SW480 (cell line): ENCODE results near the gene ADAP1.
"Not testable (repeated sequence)": the region's sequence is repeated elsewhere in the genome, so short reads cannot be mapped to it uniquely, and the experiment has no call there.

Source experiments
- DNase-seq: peaks from one replicate; pipeline ENCODE4 v3.0.0-alpha.2; 2016; ENCODE audit warnings: low spot score

ADAP1 gene

GRCh38 chr7:909358-910329, 44.8 kb downstream of the ADAP1 start:
- DNase-seq: no peak

DNA sequence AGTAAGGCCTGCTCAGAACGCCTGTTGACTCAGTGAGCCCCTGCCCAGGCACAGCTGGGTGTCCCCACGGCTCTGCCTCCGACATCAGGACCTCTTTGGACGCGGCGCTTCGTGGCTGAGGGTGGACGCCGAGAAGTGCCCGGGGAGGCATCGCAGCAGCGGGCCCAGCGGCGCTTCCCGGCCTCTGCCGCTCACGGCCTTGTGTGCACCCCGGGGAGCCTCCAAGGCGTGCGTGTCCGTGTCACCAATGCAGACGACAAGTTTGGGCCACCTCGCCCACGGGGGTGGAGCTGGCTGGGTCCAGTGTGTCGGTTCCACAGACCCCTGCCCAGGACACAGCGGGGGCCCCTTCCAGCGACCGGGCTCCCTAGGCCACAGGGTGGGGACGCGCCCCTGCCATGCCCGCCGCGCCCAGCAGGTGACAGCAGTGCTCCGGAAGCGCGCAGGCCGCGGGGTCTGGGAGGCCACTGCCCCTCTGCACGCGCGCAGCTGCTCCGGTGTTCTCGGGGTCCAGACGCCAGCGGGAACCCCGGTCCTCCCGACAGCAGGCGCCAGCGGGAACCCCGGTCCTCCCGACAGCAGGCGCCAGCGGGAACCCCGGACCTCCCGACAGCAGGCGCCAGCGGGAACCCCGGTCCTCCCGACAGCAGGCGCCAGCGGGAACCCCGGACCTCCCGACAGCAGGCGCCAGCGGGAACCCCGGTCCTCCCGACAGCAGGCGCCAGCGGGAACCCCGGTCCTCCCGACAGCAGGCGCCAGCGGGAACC, 45.7 kb downstream of the ADAP1 start:
- DNase-seq: not testable (repeated sequence)

GRCh38 chr7:908159-908581, 46.3 kb downstream of the ADAP1 start:
- no peak for DNase-seq

GRCh38 chr7:907158-907980, 47.1 kb downstream of the ADAP1 start:
- DNase-seq: no peak

DNA sequence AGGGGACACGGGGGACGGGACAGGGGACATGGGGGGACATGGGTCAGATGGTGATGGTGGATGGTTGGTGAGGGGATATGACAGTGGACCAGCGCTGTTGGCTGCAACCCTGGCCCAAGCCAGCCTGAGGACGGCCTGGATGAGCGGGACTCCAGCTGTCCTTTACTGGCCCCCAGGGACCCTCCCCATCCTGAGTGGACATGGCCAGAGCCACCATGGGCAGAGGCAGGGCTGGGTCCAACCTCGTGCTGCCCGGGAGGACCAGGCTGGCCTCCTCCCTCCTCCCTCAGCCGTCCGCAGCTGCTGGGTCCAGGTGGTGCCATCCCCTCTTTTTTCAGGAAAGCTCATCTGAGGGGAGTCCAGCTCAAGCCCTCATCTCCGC, 47.7 kb downstream of the ADAP1 start:
- peak; percentile 57 for DNase-seq

DNA sequence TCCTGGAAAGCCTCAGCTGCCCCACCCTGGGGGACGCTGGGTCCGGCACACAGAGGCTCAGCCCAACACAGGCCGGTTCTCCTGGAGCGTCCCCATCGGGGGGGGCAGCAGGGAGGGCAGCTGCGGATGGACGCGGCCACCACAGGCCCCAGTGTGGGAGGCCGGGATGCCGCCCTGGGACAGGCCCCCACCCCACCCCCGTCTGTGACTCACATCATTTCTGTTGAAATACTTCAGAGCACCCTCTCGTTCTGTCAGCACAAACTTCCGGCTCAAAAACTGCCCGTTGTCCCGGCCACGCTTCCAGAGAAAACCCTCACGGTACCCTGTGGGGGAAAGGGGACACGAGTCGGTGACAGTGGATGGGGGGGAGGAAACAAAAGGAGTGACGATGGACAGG, 49.6 kb downstream of the ADAP1 start:
- DNase-seq: no peak

DNA sequence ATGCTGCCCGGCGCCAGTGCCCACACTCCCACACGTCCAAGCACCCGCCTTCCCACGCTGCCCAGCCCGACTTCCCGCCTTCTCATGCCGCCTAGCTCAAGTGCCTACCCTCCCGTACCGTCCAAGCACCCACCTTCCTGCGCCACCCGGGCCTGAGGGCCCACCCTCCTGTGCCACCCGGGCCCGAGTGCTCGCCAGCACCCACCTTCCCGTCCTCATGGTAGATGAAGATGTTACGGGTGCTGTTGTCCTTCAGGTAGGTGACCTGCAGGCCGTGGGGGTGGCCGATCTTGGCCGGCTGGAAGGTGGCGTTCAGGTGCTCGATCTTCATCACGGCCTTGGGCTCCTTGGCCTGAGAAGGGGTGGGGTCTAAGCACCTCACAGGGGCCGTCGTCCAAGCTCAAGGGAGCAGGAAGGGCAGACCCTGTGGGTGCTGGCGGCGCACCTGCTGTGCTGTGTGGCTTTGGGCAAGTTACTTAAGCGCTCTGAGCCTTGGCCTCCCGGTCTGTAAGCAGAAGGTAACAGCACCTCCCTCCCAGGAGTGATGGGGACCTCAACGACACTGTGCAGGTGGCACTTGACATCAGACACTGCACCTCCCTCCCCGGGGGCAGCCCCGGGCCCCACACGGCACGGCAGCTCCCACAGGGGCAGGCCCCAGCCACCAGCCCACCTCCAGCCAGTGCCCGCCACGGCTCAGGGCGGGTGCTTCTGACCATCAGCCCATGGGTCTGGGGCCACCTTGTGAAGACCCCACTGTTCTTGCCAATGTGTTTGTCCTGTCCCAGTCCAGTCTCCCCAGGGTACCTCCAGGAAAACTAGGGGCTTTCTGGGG, 50.3 kb downstream of the ADAP1 start:
- DNase-seq: no peak

DNA sequence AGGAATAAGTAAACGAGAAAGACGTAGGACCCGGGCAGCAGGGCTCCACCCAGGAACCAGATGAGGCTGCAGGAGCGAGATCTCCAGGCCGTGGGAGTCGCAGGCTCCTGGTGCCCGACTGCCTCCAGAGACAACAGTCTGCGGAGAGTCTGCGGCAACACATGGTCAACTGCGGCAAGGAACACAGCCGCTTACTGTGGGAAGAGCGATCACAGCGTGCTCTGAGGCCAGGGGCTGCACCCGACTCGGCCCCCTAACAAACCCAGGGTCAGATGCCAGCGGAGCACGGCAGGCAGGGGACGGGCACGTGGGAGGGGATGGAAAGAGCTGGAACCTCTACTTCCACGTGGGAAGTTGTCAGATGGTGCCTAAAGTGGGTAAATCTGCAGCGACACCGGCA, 51.5 kb downstream of the ADAP1 start:
- no peak for DNase-seq

DNA sequence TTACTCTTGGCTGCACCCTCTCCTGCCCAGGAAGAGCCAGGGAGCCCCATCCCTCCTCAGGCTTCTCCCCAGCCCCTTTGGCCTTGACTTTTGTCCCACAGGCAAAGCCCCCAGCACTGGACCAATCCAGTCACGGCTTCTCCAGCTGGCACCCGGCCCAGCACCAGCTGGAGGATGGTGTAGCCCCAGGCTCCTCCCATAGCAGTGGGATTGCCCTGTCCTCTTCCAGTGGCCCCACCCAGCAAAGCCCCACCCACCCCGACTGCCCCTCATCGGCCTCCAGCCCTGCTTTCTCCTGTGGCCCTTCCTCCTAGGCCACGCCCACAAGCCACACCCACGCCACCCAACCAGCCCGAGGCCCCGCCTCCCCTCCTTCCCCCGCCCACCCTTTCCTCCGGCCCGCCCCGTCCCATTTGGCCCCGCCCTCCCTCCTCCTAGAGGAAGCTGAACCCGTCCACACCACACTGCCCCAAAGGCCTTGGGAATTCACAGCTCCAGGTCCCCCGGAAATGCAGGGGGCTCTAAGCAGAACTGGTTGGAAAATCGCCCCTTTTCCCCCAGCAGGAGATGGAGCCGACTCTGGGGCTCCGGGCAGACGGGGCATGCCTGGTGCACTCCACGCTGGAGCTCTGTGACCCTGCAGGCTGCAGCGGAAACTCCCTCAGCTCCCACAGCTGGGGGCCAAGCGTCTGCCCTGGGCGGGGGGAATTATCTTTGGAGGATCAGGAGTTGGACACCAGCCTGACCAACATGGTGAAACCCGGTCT, 52.9 kb downstream of the ADAP1 start:
- peak; percentile 91 for DNase-seq

GRCh38 chr7:901041-901387, 53.5 kb downstream of the ADAP1 start:
- no peak for DNase-seq

- DNase-seq: no peak
Observed at GRCh38 chr7:900331-901040, 54.0 kb downstream of the ADAP1 start.

- DNase-seq: no peak
Observed at GRCh38 chr7:899806-900205, 54.7 kb downstream of the ADAP1 start.

DNA sequence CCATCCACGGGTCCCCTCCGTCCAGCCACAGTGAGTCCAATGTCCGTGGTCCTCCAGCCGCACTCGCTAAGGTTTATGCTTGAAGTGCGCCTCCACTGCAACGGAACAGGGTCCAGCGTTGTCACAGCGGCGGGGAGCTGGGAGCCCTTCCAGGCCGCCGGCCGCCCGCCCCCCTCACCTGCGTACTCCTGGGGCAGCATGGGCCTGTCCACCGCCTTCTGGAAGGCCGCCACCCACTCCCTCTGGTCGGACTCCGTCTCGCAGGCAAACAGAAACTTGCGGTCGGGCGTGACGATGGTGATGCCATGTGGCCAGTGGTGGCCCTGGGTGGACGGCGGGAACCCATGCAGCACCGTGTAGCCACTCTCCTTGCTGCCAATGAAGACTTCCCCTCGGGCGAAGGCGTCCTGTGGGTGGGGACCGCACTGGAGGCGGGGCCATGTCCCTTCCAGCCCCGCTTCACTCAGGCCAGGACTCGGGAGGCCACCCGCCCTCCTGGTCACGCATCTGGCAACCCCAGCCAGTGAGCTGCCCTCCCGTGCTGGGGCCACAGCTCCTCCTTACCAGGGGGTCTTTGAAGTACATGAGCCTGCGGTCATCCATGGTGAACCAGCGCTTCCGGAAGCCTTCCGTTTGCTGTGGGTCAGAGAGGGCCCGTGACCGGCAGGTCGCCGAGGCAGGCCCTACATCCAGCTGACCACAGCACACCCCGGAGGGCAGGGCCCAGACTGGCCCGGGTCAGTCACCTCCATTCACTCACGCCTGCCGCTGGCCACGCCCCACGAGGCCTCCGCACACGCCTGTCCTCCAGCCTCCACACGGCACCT, 55.4 kb downstream of the ADAP1 start:
- DNase-seq: no peak

- DNase-seq: no peak
Observed at GRCh38 chr7:898460-898854, 56.0 kb downstream of the ADAP1 start.

DNA sequence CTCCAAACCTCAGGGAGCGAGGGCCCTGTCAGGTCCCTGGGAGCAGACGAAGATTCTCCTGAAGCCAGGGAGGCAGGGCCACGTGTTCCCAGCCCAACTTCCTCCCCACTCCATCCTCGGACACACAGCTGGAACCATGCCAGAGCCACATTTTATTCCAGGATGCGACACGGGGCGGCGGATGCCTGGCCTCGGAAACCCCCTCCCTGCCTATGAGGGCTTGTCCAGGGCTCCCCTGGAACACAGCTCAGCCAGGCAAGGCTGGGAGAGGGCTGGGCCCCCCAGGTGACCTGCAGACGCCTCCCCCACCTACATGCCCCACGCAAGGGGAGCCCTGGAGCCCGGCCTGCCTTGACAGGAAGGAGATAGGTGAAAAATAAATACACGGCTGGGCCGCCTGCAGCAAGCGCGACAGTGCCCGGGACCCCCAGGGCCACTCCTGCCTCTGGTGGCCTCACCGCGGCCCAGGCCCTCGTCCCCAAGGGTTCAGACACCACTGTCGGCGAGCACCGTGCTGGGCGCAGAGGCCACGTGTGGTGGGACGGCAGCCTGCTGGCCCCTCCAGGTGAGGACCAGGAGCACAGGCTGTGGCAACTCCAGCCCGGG, 56.6 kb downstream of the ADAP1 start:
- peak; percentile 47 for DNase-seq

DNA sequence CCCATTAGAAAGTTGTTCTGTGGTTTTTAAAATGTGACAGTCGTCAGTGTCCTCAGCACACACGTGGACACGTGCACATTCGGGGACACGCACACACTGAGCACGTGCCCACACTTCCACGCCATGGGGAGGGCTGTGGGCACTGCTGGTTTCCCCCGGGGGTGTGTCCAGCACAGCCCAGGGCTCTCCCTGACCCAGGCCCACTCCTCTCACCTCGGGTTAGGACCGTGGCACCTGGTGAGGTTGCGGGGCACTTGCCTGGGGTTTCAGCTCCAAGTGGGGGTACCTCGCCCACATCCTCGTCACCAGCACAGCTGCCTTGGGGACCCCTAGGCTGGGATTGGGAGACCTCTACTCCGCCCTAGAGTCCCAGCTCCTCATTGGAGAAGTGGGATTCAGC, 57.4 kb downstream of the ADAP1 start:
- DNase-seq: no peak

GRCh38 chr7:896346-897075, 58.0 kb downstream of the ADAP1 start:
- DNase-seq: no peak

GRCh38 chr7:895451-896052, 58.9 kb downstream of the ADAP1 start:
- no peak for DNase-seq
